Subcutaneous adipose tissue (tissue), 4 donors: ENCODE results near the gene OLFML2A. TPM values are rescaled to one million over a fixed set of nuclear protein-coding genes. Genes with fewer than 3 reads are reported as not detected.

ENCODE experiments used
- CTCF ChIP-seq: fragments of 450-650 bp; IDR thresholded peaks from one replicate; pipeline ENCODE4 v1.5.1; 2016; ENCODE audit warnings: low read depth, mild to moderate bottlenecking, control low read depth, antibody characterized with exemption, moderate library complexity
- total RNA-seq, 4 donors: library from RNA; depleted of rRNA; stranded (reverse); fragments of >200 nt; gene quantifications; one replicate each; pipeline ENCODE4 v1.1.0, GENCODE V29; 2016

Gene OLFML2A
- total RNA-seq, 4 donors from 2014 or later = 6.7 to 38.2 (median 12.5) TPM

GRCh38 chr9:124780060-124780756 is 3.3 kb downstream of the OLFML2A start:
- TF ChIP-seq CTCF = no peak

GRCh38 chr9:124780757-124781151 is 3.8 kb downstream of the OLFML2A start:
- TF ChIP-seq CTCF = no peak

- TF ChIP-seq CTCF = no peak
These were observed 5.2 kb downstream of the OLFML2A start for GRCh38 chr9:124781967-124782660.

- no peak for TF ChIP-seq CTCF
These were observed 6.0 kb downstream of the OLFML2A start for GRCh38 chr9:124782661-124783574.

GRCh38 chr9:124783830-124784229 is 6.9 kb downstream of the OLFML2A start:
- no peak for TF ChIP-seq CTCF

GRCh38 chr9:124784509-124784908 is 7.6 kb downstream of the OLFML2A start:
- no peak for TF ChIP-seq CTCF
